ENCODE results near the gene RILP. TPM values are rescaled to one million over a fixed set of nuclear protein-coding genes. Genes with fewer than 3 reads are reported as not detected.
"Not testable (repeated sequence)": the region's sequence is repeated elsewhere in the genome, so short reads cannot be mapped to it uniquely, and the experiment has no call there.

RILP gene
- total RNA-seq: 10 to 100 TPM; 17.0 to 32.7 (median 19.5) TPM

GRCh38 chr17:1649844-1650501, at the start of gene RILP:
TSS of gene RILP (minus strand) at chr17:1649866. CDS start at chr17:1649804, 62 bp downstream.
- intact Hi-C loops (cut with DNase I; ENCODE audit: low total_unique reads): loop anchor here (10.0 kb wide), 1 partner anchor 75 kb away; no protein-coding TSS in a partner anchor

GRCh38 chr17:1697681-1698080, 48.0 kb upstream of the RILP start:
- 62% methylated on average over 5 of the region's 5 CpGs for WGBS, 2 donors
- H3K4me3 ChIP-seq (ENCODE audit: low read depth, poor library complexity, severe bottlenecking): no peak overlapping the region
- TF ChIP-seq POLR2A (IDR thresholded peaks at IDR 0.05): no peak
- no peak for DNase-seq (ENCODE audit: low spot score in 2 of 2)
- intact Hi-C loops (cut with DNase I; ENCODE audit: low total_unique reads): no loop called here

More at GRCh38 chr17:1649844-1650501, at the start of gene RILP:
- peak; percentile 73 to 96 for DNase-seq (ENCODE audit: low spot score in 2 of 2)
- H3K4me3 ChIP-seq (ENCODE audit: low read depth, poor library complexity, severe bottlenecking): peak within 1 kb of the TSS; percentile 42
- 12 to 15% methylated on average over 20 to 23 of the region's 23 CpGs for WGBS, 2 donors
- no peak for TF ChIP-seq CTCF (IDR thresholded peaks at IDR 0.05)
- TF ChIP-seq POLR2A (IDR thresholded peaks at IDR 0.05): no peak

GRCh38 chr17:1695365-1695764, 45.7 kb upstream of the RILP start:
- DNase-seq (ENCODE audit: low spot score in 2 of 2): no peak
- TF ChIP-seq CTCF (IDR thresholded peaks at IDR 0.05) (no peak), POLR2A (IDR thresholded peaks at IDR 0.05) (no peak)
- WGBS, 2 donors: 86 to 89% methylated on average over 8 of the region's 8 CpGs
- intact Hi-C loops (cut with DNase I; ENCODE audit: low total_unique reads): no loop called here
- H3K4me3 ChIP-seq (ENCODE audit: low read depth, poor library complexity, severe bottlenecking): no peak overlapping the region

GRCh38 chr17:1693339-1693738, 43.7 kb upstream of the RILP start:
- intact Hi-C loops (cut with DNase I; ENCODE audit: low total_unique reads): no loop called here
- WGBS, 2 donors: 85 to 93% methylated on average over 7 of the region's 7 CpGs
- no peak overlapping the region for H3K4me3 ChIP-seq (ENCODE audit: low read depth, poor library complexity, severe bottlenecking)
- no peak for DNase-seq (ENCODE audit: low spot score in 2 of 2)
- TF ChIP-seq POLR2A (IDR thresholded peaks at IDR 0.05): no peak
- TF ChIP-seq CTCF (IDR thresholded peaks at IDR 0.05): no peak

GRCh38 chr17:1690544-1691221, 41.0 kb upstream of the RILP start:
- intact Hi-C loops (cut with DNase I; ENCODE audit: low total_unique reads): no loop called here
- no peak for DNase-seq (ENCODE audit: low spot score in 2 of 2)
- no peak overlapping the region for H3K4me3 ChIP-seq (ENCODE audit: low read depth, poor library complexity, severe bottlenecking)
- 78 to 87% methylated on average over 8 of the region's 8 CpGs for WGBS, 2 donors
- no peak for TF ChIP-seq POLR2A (IDR thresholded peaks at IDR 0.05)
- TF ChIP-seq CTCF (IDR thresholded peaks at IDR 0.05): no peak

- WGBS, 2 donors: 72 to 75% methylated on average over 6 of the region's 6 CpGs
- DNase-seq (ENCODE audit: low spot score in 2 of 2); intact Hi-C loops (cut with DNase I; ENCODE audit: low total_unique reads); H3K4me3 ChIP-seq (ENCODE audit: low read depth, poor library complexity, severe bottlenecking): not testable (repeated sequence)
These were observed 38.7 kb upstream of the RILP start for GRCh38 chr17:1688405-1688804.

Data from lower leg skin (tissue), 4 donors.